SK-N-SH (cell line): Measurements from ENCODE around the gene ATP6V1D. TPM values are rescaled to one million over a fixed set of nuclear protein-coding genes. Genes with fewer than 3 reads are reported as not detected.

Source experiments
- CTCF ChIA-PET: fragments of 300-600, 350-600 bp; formaldehyde crosslinking; extraction: SDS; loops from one replicate; lab custom pipeline; 2021; lab: Yijun Ruan, JAX
- POLR2A ChIA-PET: fragments of 350-600 bp; sonication (Branson Sonifier 250); formaldehyde crosslinking; extraction: SDS; loops from one replicate; lab custom pipeline; 2020; ENCODE audit warnings: antibody characterized with exemption, inconsistent platforms; lab: Yijun Ruan, JAX
- DNase-seq: peaks from one replicate; pipeline ENCODE4 v3.0.0; 2012
- H2AFZ ChIP-seq: fragments of 200-600 bp; sonication (generic); 2 replicates; pipeline ENCODE4 v1.8.1; 2016; ENCODE audit warnings: antibody characterized with exemption, mild to moderate bottlenecking, low read depth
- H3F3A ChIP-seq: fragments of 200-600 bp; sonication (generic); replicated peaks from 2 replicates; pipeline ENCODE3; 2016; ENCODE audit warnings: antibody characterized with exemption, mild to moderate bottlenecking; ENCODE audit not compliant: insufficient read depth
- H3K27ac ChIP-seq, 2 experiments: fragments of 200-500 bp in 1 of 2; fragments of 200-600 bp in 1 of 2; sonication (Bioruptor generic) in 1 of 2; sonication (generic), shearing (Covaris generic) in 1 of 2; 2 replicates each; pipeline versions ENCODE4 v1.5.1 to v1.6.1; 2014 to 2016; ENCODE audit warnings: low read depth in 2 of 2, inconsistent platforms in 1 of 2, low read length in 1 of 2, mild to moderate bottlenecking in 1 of 2, mixed read lengths in 1 of 2
- H3K27me3 ChIP-seq: fragments of 200-600 bp; sonication (generic), shearing (Covaris generic); 2 replicates; pipeline ENCODE4 v1.6.1; 2016; ENCODE audit warnings: mixed run types; ENCODE audit not compliant: insufficient read depth
- H3K36me3 ChIP-seq, 2 experiments: fragments of 200-500 bp in 1 of 2; fragments of 200-600 bp in 1 of 2; sonication (Bioruptor generic) in 1 of 2; sonication (generic) in 1 of 2; replicated peaks in 1 of 2; 2 replicates each; pipeline versions ENCODE3 to v1.5.1; 2014 to 2016; ENCODE audit warnings: low read length in 1 of 2, mild to moderate bottlenecking in 1 of 2; ENCODE audit not compliant: insufficient read depth in 2 of 2, control insufficient read depth in 1 of 2
- H3K4me1 ChIP-seq, 2 experiments: fragments of 200-500 bp in 1 of 2; fragments of 200-600 bp in 1 of 2; sonication (Bioruptor generic) in 1 of 2; sonication (generic), shearing (Covaris generic) in 1 of 2; 2 replicates each; pipeline versions ENCODE4 v1.5.1 to v1.6.1; 2014 to 2016; ENCODE audit warnings: low read depth in 1 of 2, low read length in 1 of 2, mixed run types in 1 of 2; ENCODE audit not compliant: insufficient read depth in 2 of 2, control insufficient read depth in 1 of 2
- H3K4me2 ChIP-seq: fragments of 200-600 bp; sonication (generic), shearing (Covaris generic); 2 replicates; pipeline ENCODE4 v1.6.1; 2017; ENCODE audit warnings: mixed run types
- H3K4me3 ChIP-seq, 2 experiments: fragments of 200-500 bp in 1 of 2; fragments of 200-600 bp in 1 of 2; sonication (Bioruptor generic) in 1 of 2; sonication (generic), shearing (Covaris generic) in 1 of 2; 2 replicates each; pipeline versions ENCODE4 v1.5.1 to v1.8.1; 2014 to 2016; ENCODE audit warnings: low read depth in 2 of 2, inconsistent platforms in 1 of 2, low read length in 1 of 2, mild to moderate bottlenecking in 1 of 2, mixed read lengths in 1 of 2, moderate library complexity in 1 of 2
- H3K79me2 ChIP-seq: fragments of 200-600 bp; sonication (generic); 2 replicates; pipeline ENCODE4 v1.8.1; 2017; ENCODE audit warnings: mild to moderate bottlenecking; ENCODE audit not compliant: insufficient read depth
- H3K9ac ChIP-seq: fragments of 200-600 bp; sonication (generic); 2 replicates; pipeline ENCODE4 v1.6.1; 2017; ENCODE audit warnings: mixed run types
- H3K9me2 ChIP-seq: fragments of 200-600 bp; sonication (generic); 2 replicates; pipeline ENCODE4 v1.6.1; 2017; ENCODE audit warnings: mixed run types
- H3K9me3 ChIP-seq: fragments of 200-600 bp; sonication (generic); 2 replicates; pipeline ENCODE4 v1.6.1; 2017; ENCODE audit warnings: mixed run types, mild to moderate bottlenecking, moderate library complexity
- H4K20me1 ChIP-seq: fragments of 200-600 bp; sonication (generic); 2 replicates; pipeline ENCODE4 v1.6.1; 2017; ENCODE audit warnings: mild to moderate bottlenecking, mixed run types; ENCODE audit not compliant: insufficient read depth
- JUND ChIP-seq: IDR thresholded peaks from 2 replicates; pipeline ENCODE4 v1.4.0; 2012
- MAX ChIP-seq: IDR thresholded peaks from 2 replicates; pipeline ENCODE4 v1.4.0; 2012; ENCODE audit warnings: low read depth
- MEF2A ChIP-seq: IDR thresholded peaks from 2 replicates; pipeline ENCODE4 v1.4.0; 2012; ENCODE audit warnings: low read depth, borderline replicate concordance
- NFIC ChIP-seq: IDR thresholded peaks from 2 replicates; pipeline ENCODE4 v1.4.0; 2012; ENCODE audit warnings: borderline replicate concordance
- PBX3 ChIP-seq: IDR thresholded peaks from 2 replicates; pipeline ENCODE4; 2012
- POLR2AphosphoS5 ChIP-seq: IDR thresholded peaks from 2 replicates; pipeline ENCODE4 v1.6.1; 2012; ENCODE audit warnings: low read depth, low read length
- RFX5 ChIP-seq: IDR thresholded peaks from 2 replicates; pipeline ENCODE4 v1.6.1; 2012; ENCODE audit warnings: mild to moderate bottlenecking, improper control_type of control experiment, low read length
- TCF12 ChIP-seq: IDR thresholded peaks from 2 replicates; pipeline ENCODE4 v1.4.0; 2012
- ZBTB33 ChIP-seq: IDR thresholded peaks from 2 replicates; pipeline ENCODE4 v1.4.0; 2012; ENCODE audit warnings: low read depth, borderline replicate concordance
- WGBS: methylation state at CpG from one replicate; pipeline ENCODE4 v1.1.6; 2017; ENCODE audit warnings: low lambda C conversion rate; 5-methylcytosine and 5-hydroxymethylcytosine counted together
- polyA plus RNA-seq, 3 experiments: library from polyadenylated mRNA; depleted of rRNA; stranded (reverse); fragments of >200 nt; gene quantifications; 2 replicates each; pipeline ENCODE4 v1.2.3, GENCODE V29; 2012

ATP6V1D gene
- polyA plus RNA-seq, 1 of the 3 experiments (the other 2 are of a cell fraction): 39.2 TPM

DNA sequence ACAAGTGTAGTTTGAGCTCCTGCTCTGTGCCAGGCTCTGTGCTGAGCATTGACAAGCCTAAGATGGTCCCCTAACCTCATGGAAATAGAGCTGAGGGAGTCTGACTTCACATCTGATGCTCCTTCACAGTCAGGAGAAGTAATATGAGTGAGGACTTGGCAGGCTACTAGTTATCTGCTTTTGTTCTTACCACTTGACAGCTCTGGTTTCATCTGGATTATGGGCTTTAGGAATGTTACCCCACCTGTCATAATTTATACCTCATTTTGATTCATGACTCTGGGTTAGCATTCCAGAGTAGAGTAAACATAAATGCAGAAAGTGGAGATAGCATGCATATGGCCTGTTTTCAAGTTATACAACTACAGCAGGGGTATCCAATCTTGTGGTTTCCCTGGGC lies 40.5 kb downstream of the ATP6V1D start:
- Histone ChIP-seq H3K9ac (no peak overlapping the region), H3K27me3 (no peaks in the 10 kb centered on the region), H3K9me3 (no peaks in the 10 kb centered on the region)
- peak; percentile 75 for TF ChIP-seq PBX3
- no peak for TF ChIP-seq RFX5
- peak; percentile 71 for TF ChIP-seq TCF12
- 0 out of 2 replicates have a peak, but pooled peaks have one; percentile 16 for TF ChIP-seq JUND
- TF ChIP-seq, all 33 proteins: peak for 3
- peaks cover 22% of the 10 kb centered on the region for H3F3A ChIP-seq
- no peaks in the 10 kb centered on the region for H3K79me2 ChIP-seq
- H2AFZ ChIP-seq: no peak overlapping the region
- H4K20me1 ChIP-seq: no peaks in the 10 kb centered on the region
- H3K4me2 ChIP-seq: no peak overlapping the region
- H3K36me3 ChIP-seq: peaks cover 46 to 77% of the 10 kb centered on the region in 2 experiments
- H3K9me2 ChIP-seq: no peaks in the 10 kb centered on the region
- H3K27ac ChIP-seq: no peak overlapping the region
- no peaks in the 10 kb centered on the region for H3K4me1 ChIP-seq
- ChIA-PET CTCF (interaction anchor here (1.1 to 1.5 kb wide), 3 partner anchors 16 to 152 kb away, joined by 3 to 4 read pairs (median 3); no protein-coding TSS in a partner anchor), POLR2A (no interaction called here)
- DNase-seq: no peak
- H3K4me3 ChIP-seq: no peak overlapping the region

DNA sequence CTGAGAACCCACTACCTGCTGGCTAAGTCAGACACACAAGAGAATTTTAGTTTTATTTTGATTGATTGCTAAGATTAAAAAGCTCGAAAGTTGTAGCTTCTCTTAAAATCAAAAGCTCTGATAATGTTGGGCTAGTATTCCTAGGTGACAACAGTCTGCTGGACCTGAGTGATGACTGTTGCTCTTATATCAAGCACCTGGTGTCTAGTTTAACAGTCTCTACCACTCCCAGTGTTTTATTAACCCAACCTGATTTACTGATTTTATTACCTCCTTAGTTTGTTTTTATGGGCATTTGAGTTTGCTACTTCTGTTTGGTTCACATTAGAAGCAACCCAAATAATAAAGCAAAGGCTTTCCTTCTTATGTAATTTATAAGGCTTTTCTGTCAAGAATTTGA lies 41.8 kb downstream of the ATP6V1D start:
- Histone ChIP-seq H3K9me2 (no peaks in the 10 kb centered on the region), H3K9ac (no peak overlapping the region), H3K4me2 (no peak overlapping the region), H3K27me3 (no peaks in the 10 kb centered on the region), H3K4me3 (no peak overlapping the region), H3K36me3 (peaks cover 51 to 79% of the 10 kb centered on the region in 2 experiments), H4K20me1 (no peaks in the 10 kb centered on the region), H3K9me3 (no peaks in the 10 kb centered on the region), H3F3A (peaks cover 16% of the 10 kb centered on the region), H2AFZ (no peak overlapping the region), H3K79me2 (no peaks in the 10 kb centered on the region), H3K4me1 (no peaks in the 10 kb centered on the region; a peak in 1 of 4 replicates), H3K27ac (no peak overlapping the region)
- no peak for DNase-seq
- ChIA-PET POLR2A (no interaction called here), CTCF (interaction anchor here (1.5 kb wide), 1 partner anchor 32 kb away, joined by 4 read pairs; no protein-coding TSS in a partner anchor)
- whole genome bisulfite sequencing: 100% methylated on average over 1 of the region's 1 CpG
- TF ChIP-seq MEF2A: no peak
- no peak for TF ChIP-seq POLR2AphosphoS5
- no peak for TF ChIP-seq ZBTB33
- TF ChIP-seq NFIC: no peak
- TF ChIP-seq MAX: no peak
- no peak for TF ChIP-seq PBX3
